Tibial nerve (tissue), 4 donors: ENCODE results near the gene PRSS38.

Source experiments
- CTCF ChIP-seq, 5 experiments: fragments of 200-600 bp in 3 of 5; fragments of 450-650 bp in 2 of 5; sonication (generic) in 3 of 5; IDR thresholded peaks; one replicate each; pipeline ENCODE4 v1.5.1; 2016 to 2019; ENCODE audit warnings: antibody characterized with exemption in 5 of 5, mild to moderate bottlenecking in 3 of 5, moderate library complexity in 2 of 5
- EP300 ChIP-seq, 2 donors: sonication (generic); formaldehyde crosslinking; IDR thresholded peaks; one replicate each; pipeline ENCODE4 v1.6.1; 2017; ENCODE audit warnings: antibody characterized with exemption in 2 of 2, mild to moderate bottlenecking in 1 of 2
- POLR2A ChIP-seq, 2 donors: fragments of 450-650 bp; IDR thresholded peaks; one replicate each; pipeline ENCODE4 v1.6.1; 2017; ENCODE audit warnings: antibody characterized with exemption in 2 of 2, mild to moderate bottlenecking in 2 of 2, moderate library complexity in 2 of 2

GRCh38 chr1:227771326-227771725, 44.1 kb upstream of the PRSS38 start:
- TF ChIP-seq CTCF (IDR thresholded peaks at IDR 0.05) (no peak), POLR2A (IDR thresholded peaks at IDR 0.05) (no peak), EP300 (IDR thresholded peaks at IDR 0.05) (no peak)
